HEK293 (cell line): ENCODE measurements around the gene PMF1.

ENCODE experiments used
- CTCF ChIA-PET: fragments of 350-600 bp; formaldehyde crosslinking; extraction: SDS; loops from one replicate; lab custom pipeline; 2021; ENCODE audit warnings: antibody characterized with exemption; lab: Yijun Ruan, JAX
- POLR2A ChIA-PET: fragments of 300-600 bp; formaldehyde crosslinking; extraction: SDS; loops from one replicate; lab custom pipeline; 2020; ENCODE audit warnings: antibody characterized with exemption, inconsistent platforms; lab: Yijun Ruan, JAX
- H3K27ac ChIP-seq: fragments of 200-500 bp; sonication (Bioruptor generic); 2 replicates; pipeline ENCODE4 v1.5.1; 2014; ENCODE audit warnings: low read depth, low read length, control low read depth, inconsistent platforms; ENCODE audit errors: extremely low read depth
- H3K36me3 ChIP-seq, 2 experiments: fragments of 200-500 bp in 1 of 2; sonication (Bioruptor generic) in 1 of 2; 1 replicate in 1 of 2; 2 replicates in 1 of 2; pipeline ENCODE4 v1.5.1; 2014 to 2017; ENCODE audit warnings: inconsistent platforms in 2 of 2, low read length in 2 of 2; ENCODE audit not compliant: control insufficient read depth in 2 of 2, insufficient read depth in 1 of 2
- H3K4me1 ChIP-seq: fragments of 200-500 bp; sonication (Bioruptor generic); 2 replicates; pipeline ENCODE4 v1.5.1; 2014; ENCODE audit warnings: mild to moderate bottlenecking, low read length, inconsistent platforms; ENCODE audit not compliant: control insufficient read depth, insufficient read depth
- H3K4me3 ChIP-seq: 2 replicates; pipeline ENCODE4 v1.5.1; 2011; ENCODE audit warnings: low read depth, mild to moderate bottlenecking, control low read depth, low read length, moderate library complexity
- H3K9me3 ChIP-seq: fragments of 200-500 bp; sonication (Bioruptor generic); 2 replicates; pipeline ENCODE4 v1.5.1; 2014; ENCODE audit warnings: low read depth, low read length, inconsistent platforms; ENCODE audit not compliant: control insufficient read depth, insufficient read depth
- BCL11A ChIP-seq: fragments of 450-650 bp; formaldehyde crosslinking; IDR thresholded peaks from 2 replicates; pipeline ENCODE4 v1.5.1; 2016; ENCODE audit warnings: low read depth, missing biosample characterization, missing genetic modification characterization
- HIC1 ChIP-seq: fragments of 450-650 bp; formaldehyde crosslinking; IDR thresholded peaks from 2 replicates; pipeline ENCODE4 v1.5.1; 2016; ENCODE audit warnings: missing biosample characterization, missing genetic modification characterization
- KLF16 ChIP-seq: fragments of 450-650 bp; formaldehyde crosslinking; IDR thresholded peaks from 2 replicates; pipeline ENCODE4 v1.5.1; 2017; ENCODE audit warnings: missing biosample characterization, missing genetic modification characterization
- OVOL3 ChIP-seq: fragments of 450-650 bp; formaldehyde crosslinking; IDR thresholded peaks from 2 replicates; pipeline ENCODE4 v1.5.1; 2016; ENCODE audit warnings: missing biosample characterization, missing genetic modification characterization
- PRDM2 ChIP-seq: fragments of 450-650 bp; formaldehyde crosslinking; IDR thresholded peaks from 2 replicates; pipeline ENCODE4 v1.5.1; 2016; ENCODE audit warnings: missing biosample characterization, missing genetic modification characterization, borderline replicate concordance
- PRDM6 ChIP-seq: fragments of 450-650 bp; formaldehyde crosslinking; IDR thresholded peaks from 2 replicates; pipeline ENCODE4 v1.5.1; 2017; ENCODE audit warnings: missing biosample characterization, missing genetic modification characterization
- SP3 ChIP-seq: fragments of 450-650 bp; formaldehyde crosslinking; IDR thresholded peaks from 2 replicates; pipeline ENCODE4 v1.5.1; 2016; ENCODE audit warnings: missing biosample characterization, missing genetic modification characterization
- TRIM28 ChIP-seq: IDR thresholded peaks from 2 replicates; pipeline ENCODE4 v1.6.1; 2011; ENCODE audit warnings: low read length, control low read depth, borderline replicate concordance
- WT1 ChIP-seq: fragments of 450-650 bp; formaldehyde crosslinking; IDR thresholded peaks from 2 replicates; pipeline ENCODE4 v1.5.1; 2016; ENCODE audit warnings: missing biosample characterization, missing genetic modification characterization
- ZNF121 ChIP-seq: fragments of 450-650 bp; formaldehyde crosslinking; IDR thresholded peaks from 2 replicates; pipeline ENCODE4 v1.5.1; 2016; ENCODE audit warnings: missing biosample characterization, missing genetic modification characterization
- ZNF140 ChIP-seq: fragments of 450-650 bp; formaldehyde crosslinking; IDR thresholded peaks from 2 replicates; pipeline ENCODE4 v1.5.1; 2016; ENCODE audit warnings: missing biosample characterization, missing genetic modification characterization
- ZNF202 ChIP-seq: fragments of 450-650 bp; formaldehyde crosslinking; IDR thresholded peaks from 2 replicates; pipeline ENCODE4 v1.5.1; 2016; ENCODE audit warnings: missing biosample characterization, missing genetic modification characterization, borderline replicate concordance
- ZNF596 ChIP-seq: fragments of 450-650 bp; IDR thresholded peaks from 2 replicates; pipeline ENCODE4 v1.5.0; 2018; ENCODE audit warnings: missing biosample characterization, mild to moderate bottlenecking, missing genetic modification characterization, moderate library complexity
- ZNF792 ChIP-seq: fragments of 450-650 bp; formaldehyde crosslinking; IDR thresholded peaks from 2 replicates; pipeline ENCODE4 v1.5.1; 2016; ENCODE audit warnings: missing biosample characterization, missing genetic modification characterization
- ZSCAN23 ChIP-seq: fragments of 450-650 bp; formaldehyde crosslinking; IDR thresholded peaks from 2 replicates; pipeline ENCODE4 v1.5.1; 2016; ENCODE audit warnings: missing biosample characterization, missing genetic modification characterization

Gene PMF1

GRCh38 chr1:156226782-156227181, 14.0 kb downstream of the PMF1 start (continued):
- TF ChIP-seq HIC1 (tag by site-specific recombination) (no peak), ZNF202 (no peak), PRDM6 (tag by site-specific recombination) (no peak), ZNF792 (tag by site-specific recombination) (no peak), PRDM2 (tag by site-specific recombination) (no peak)
- TF ChIP-seq, all 188 proteins: peak for 0

GRCh38 chr1:156228501-156228900, 15.7 kb downstream of the PMF1 start:
- TF ChIP-seq OVOL3 (no peak), KLF16 (tag by site-specific recombination) (no peak), ZSCAN23 (no peak), SP3 (no peak), ZNF140 (no peak), WT1 (no peak), ZNF121 (tag by site-specific recombination) (no peak), BCL11A (tag by site-specific recombination) (no peak)
- Histone ChIP-seq H3K4me3 (no peak overlapping the region), H3K27ac (no peak overlapping the region), H3K4me1 (no peaks in the 10 kb centered on the region), H3K36me3 (peaks cover 4 to 18% of the 10 kb centered on the region in 2 experiments), H3K9me3 (no peaks in the 10 kb centered on the region)
- ChIA-PET CTCF (interaction anchor here (1.0 to 8.7 kb wide), 3 partner anchors 74 to 136 kb away, joined by 3 to 210 read pairs (median 4); no protein-coding TSS in a partner anchor), POLR2A (interaction anchor here (0.9 kb wide), 1 partner anchor 35 kb away, joined by 3 read pairs; the partner anchor contains the start of gene SLC25A44)

GRCh38 chr1:156229809-156230472, 17.1 kb downstream of the PMF1 start:
- ChIA-PET CTCF (interaction anchor here (8.7 kb wide), 1 partner anchor 84 kb away, joined by 210 read pairs; no protein-coding TSS in a partner anchor), POLR2A (interaction anchor here (1.0 to 1.7 kb wide), 2 partner anchors 17 to 81 kb away, joined by 3 to 4 read pairs; partner anchors contain the start of gene PMF1)
- Histone ChIP-seq H3K9me3 (no peaks in the 10 kb centered on the region), H3K36me3 (peaks cover 8 to 18% of the 10 kb centered on the region in 2 experiments; a peak in 2 of 3 replicates), H3K4me1 (no peaks in the 10 kb centered on the region), H3K4me3 (no peak overlapping the region), H3K27ac (no peak overlapping the region)
- TF ChIP-seq TRIM28 (no peak), ZNF596 (tag by site-specific recombination) (no peak)
